A673 (cell line): Measurements from ENCODE around the gene VAPB.

Source experiments
- EZH2 ChIP-seq: fragments of 200-600 bp; sonication (generic); IDR thresholded peaks from 2 replicates; pipeline ENCODE4 v1.6.1; 2017; ENCODE audit warnings: borderline replicate concordance, low read depth, mild to moderate bottlenecking, mixed read lengths, antibody characterized with exemption, low read length; ENCODE audit not compliant: poor library complexity, severe bottlenecking
- TF ChIP-seq, protein P1 (sequence below): fragments of 300-800, 200-600 bp; sonication (generic); conservative IDR thresholded peaks from 2 replicates; pipeline ENCODE4 v1.5.1; 2017; ENCODE audit warnings: low read depth, mild to moderate bottlenecking, antibody characterized with exemption, low read length, moderate library complexity, mixed read lengths

DNA sequence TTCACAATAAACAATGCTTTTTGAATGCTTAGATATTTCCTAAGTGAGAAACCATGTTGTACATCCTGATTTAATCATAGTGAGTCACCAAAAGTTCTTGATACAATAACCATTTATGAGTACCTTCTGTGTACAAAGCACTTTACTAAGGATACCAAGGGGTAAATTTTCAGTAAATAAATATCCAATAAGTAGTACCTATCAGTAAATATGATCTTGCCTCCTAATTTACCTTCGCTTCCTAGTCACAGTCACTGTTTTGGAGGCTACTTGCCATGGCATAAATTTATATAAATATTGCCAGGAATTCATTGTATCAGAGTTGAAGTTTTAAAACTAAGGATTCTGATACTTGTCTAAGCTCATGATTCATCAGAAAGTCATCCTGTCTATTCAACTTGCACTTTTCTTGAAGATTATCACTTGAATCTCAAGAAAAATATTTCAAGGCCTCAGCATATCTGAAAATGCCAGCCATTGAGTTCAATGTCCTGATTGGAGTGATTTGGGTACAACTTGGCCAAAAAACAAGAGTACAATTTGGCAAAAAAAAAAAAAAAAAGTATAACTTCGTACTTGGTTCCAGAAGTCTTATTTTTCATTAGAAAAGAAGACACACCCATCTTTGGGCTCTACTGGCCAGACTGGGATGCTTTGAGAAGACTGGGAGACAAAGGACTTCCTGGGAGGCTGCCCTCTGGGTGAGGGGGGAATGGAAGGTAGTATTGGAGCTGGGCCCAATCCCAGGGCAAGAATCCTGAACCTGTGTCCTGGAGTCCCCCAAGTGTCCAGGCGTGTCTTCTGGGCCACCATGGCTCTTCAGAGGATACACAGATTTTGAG lies 46.7 kb upstream of the VAPB start:
- TF ChIP-seq, protein P1, sequence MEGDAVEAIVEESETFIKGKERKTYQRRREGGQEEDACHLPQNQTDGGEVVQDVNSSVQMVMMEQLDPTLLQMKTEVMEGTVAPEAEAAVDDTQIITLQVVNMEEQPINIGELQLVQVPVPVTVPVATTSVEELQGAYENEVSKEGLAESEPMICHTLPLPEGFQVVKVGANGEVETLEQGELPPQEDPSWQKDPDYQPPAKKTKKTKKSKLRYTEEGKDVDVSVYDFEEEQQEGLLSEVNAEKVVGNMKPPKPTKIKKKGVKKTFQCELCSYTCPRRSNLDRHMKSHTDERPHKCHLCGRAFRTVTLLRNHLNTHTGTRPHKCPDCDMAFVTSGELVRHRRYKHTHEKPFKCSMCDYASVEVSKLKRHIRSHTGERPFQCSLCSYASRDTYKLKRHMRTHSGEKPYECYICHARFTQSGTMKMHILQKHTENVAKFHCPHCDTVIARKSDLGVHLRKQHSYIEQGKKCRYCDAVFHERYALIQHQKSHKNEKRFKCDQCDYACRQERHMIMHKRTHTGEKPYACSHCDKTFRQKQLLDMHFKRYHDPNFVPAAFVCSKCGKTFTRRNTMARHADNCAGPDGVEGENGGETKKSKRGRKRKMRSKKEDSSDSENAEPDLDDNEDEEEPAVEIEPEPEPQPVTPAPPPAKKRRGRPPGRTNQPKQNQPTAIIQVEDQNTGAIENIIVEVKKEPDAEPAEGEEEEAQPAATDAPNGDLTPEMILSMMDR = no peak
- TF ChIP-seq EZH2 = no peak
